ENCODE measurements around the gene GLYATL2.

Gene GLYATL2

DNA sequence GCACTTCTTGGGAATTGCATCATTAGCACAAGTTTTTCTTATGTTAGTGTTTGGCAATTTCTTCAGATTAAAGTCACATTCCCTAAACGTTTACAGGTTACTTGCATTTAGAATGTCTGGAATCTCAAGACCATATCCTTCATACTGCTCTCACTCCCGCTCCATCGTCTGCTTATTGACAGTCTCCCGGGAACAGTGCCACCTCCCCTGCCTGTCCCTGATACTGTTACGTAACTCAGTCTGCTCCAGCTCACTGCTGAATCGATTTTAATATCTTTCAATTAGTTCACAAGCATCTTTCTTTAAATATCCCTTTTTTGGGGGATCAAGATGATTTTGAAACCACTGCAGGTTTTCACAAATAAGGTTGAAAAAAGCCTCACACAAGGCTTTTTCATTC lies 48.2 kb downstream of the GLYATL2 start:
- DNase-seq, result no peak

DNA sequence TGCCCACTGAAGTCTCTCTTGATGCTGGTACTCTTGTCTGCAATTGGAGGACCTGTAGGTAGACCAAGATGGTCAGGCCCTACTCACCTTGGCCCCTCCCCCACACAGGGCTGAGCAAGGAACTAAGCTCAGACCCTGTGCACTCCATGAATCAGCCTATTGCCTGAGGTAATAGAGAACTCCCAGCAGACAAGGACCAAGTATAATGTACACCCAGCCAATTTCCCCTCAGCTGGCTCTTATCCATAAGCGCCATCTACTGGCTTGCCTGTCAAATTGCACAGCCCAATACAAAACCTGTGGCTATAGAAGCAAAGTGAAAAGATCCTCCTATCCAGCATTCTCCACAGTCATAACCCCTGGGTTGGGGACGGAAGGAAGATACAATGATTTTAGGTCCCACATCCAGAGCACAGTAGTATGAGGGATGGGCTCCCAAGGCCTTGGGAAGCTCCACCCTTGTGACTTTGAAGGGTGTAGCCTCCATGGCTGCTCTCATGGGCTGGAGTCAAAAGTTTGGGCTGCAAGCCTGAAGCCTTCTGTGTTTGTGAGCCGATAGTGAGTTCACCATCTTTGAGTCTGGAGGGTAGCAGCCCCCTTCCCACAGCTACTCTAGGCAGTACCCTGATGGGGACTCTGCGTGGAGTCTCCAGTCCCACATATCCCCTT lies 56.0 kb downstream of the GLYATL2 start:
- peak; percentile 33 for DNase-seq

DNA sequence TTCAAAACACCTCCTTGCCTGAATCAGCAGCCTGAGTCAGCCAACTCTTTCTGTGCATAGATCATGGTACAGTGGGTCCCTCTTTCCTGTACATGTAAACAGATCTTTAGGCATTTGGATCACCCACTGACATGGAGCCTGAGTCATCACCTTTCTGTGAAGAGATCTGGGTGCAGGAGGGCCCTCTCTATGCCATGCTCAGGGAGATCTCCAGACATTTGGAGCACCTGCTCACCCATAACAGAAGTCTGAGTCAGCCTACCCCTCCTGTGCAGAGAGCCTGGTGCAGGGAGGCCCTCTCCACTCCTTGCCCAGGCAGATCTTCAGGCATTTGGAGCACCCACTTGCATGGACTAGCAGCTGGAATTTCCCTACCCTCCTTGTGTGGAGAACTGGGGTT lies 56.6 kb downstream of the GLYATL2 start:
- no peak for DNase-seq

DNA sequence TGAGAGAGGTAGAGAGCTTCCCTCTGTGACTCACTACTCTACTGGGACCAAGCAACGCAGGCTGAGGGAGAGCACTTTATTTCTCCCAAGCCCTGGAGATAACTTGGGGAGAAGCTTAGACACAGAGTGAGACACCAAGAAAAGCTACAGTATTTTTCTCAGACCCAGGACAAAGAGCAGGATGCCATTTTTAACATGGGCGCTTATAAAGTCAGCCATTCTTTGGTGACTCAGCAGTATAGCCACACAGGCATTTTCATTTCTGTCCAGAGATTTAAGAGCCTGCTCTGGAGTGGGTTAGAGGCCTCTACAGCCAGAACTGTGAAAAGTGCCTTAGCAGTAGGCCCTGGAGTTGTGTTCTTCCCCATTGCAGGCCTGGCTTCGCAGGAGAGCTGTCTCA lies 57.8 kb downstream of the GLYATL2 start:
- no peak for DNase-seq

- no peak for DNase-seq
Measured at GRCh38 chr11:58784995-58785394, 59.5 kb downstream of the GLYATL2 start.

Data from activated naive CD4-positive, alpha-beta T cell treated with anti-CD3 and anti-CD28 coated beads, Interleukin-2, amount 50 U/mL, for 16 hours (primary cell).